Subcutaneous adipose tissue (tissue), 4 donors: ENCODE results near the gene GPR15. TPM values are rescaled to one million over a fixed set of nuclear protein-coding genes. Genes with fewer than 3 reads are reported as not detected.

Source experiments
- total RNA-seq, 4 donors: library from RNA; depleted of rRNA; stranded (reverse); fragments of >200 nt; gene quantifications; one replicate each; pipeline ENCODE4 v1.1.0, GENCODE V29; 2016
- TF ChIP-seq, protein P1 (sequence below): fragments of 450-650 bp; IDR thresholded peaks from one replicate; pipeline ENCODE4 v1.5.1; 2016; ENCODE audit warnings: low read depth, mild to moderate bottlenecking, control low read depth, antibody characterized with exemption, moderate library complexity

Gene GPR15
- 1 to 10 TPM in 1 of 4 donors, not detected in 3; 1.3 TPM for total RNA-seq

GRCh38 chr3:98531622-98532274 lies at the start of gene GPR15:
GPR15 (plus strand) TSS chr3:98531978; CDS start chr3:98532034, 56 bp downstream.
- TF ChIP-seq, protein P1, sequence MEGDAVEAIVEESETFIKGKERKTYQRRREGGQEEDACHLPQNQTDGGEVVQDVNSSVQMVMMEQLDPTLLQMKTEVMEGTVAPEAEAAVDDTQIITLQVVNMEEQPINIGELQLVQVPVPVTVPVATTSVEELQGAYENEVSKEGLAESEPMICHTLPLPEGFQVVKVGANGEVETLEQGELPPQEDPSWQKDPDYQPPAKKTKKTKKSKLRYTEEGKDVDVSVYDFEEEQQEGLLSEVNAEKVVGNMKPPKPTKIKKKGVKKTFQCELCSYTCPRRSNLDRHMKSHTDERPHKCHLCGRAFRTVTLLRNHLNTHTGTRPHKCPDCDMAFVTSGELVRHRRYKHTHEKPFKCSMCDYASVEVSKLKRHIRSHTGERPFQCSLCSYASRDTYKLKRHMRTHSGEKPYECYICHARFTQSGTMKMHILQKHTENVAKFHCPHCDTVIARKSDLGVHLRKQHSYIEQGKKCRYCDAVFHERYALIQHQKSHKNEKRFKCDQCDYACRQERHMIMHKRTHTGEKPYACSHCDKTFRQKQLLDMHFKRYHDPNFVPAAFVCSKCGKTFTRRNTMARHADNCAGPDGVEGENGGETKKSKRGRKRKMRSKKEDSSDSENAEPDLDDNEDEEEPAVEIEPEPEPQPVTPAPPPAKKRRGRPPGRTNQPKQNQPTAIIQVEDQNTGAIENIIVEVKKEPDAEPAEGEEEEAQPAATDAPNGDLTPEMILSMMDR, result no peak

DNA sequence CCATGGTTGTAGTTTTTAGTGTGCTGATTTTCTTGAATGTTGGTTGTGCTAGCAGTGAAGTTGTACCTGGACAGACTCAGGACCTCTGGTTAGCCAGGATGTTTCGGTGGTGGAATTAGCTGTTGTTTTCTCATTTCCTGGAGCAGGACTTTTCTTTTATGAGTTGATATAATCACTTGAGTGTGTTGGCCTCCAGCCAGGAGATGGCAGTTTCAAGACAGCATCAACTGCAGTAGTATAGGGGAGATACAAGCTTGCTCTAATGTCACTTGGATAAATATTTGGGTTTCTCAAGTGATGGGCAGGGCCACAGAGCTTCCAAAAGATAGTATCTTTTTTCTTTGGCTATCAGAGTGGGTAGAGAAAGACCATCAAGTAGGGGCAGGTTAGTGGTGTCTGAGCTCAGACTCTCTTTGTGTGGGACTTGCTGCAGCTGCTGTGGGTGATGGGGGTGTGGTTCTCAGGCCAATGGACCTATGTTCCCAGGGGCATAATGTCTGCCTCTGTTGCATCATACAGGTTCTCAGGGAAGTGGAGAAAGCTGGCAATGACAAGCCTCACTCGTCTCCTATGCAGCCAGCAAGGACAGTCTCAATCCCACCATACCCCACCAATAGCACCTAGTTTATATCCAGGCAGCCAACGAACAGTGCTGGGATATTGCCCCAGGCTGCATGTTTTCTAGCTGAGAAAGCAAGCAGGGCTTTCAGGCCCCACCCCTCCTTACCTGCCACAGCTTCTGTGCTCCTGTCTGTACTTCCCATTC lies 48.9 kb upstream of the GPR15 start:
- TF ChIP-seq, protein P1, result no peak

- TF ChIP-seq, protein P1, result no peak
These were observed 48.2 kb upstream of the GPR15 start for GRCh38 chr3:98483626-98484025.

- TF ChIP-seq, protein P1, result no peak
These were observed 34.4 kb upstream of the GPR15 start, which contains the start of gene OR5K2 for GRCh38 chr3:98497381-98497780. OR5K2 (plus strand) TSS chr3:98497681; CDS start chr3:98497681, 0 bp downstream.

DNA sequence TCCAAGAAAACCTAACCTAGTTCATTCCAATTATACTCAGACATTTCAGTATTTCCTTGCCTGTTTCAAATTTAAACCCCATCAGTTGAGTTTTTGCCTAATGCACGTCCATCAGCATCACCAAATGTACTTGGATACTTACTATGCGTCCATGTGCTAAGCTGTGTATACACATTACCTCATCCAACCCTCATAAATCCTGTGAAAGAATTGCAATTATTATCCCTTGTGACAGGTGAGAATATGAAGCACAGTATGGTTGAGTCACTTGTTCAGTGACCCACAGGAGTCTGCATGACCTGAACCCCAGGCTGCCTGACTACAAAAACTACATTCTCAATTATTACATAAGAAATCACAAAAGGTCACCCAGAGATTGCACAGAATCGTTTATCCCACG lies 31.8 kb upstream of the GPR15 start:
- TF ChIP-seq, protein P1, result no peak

DNA sequence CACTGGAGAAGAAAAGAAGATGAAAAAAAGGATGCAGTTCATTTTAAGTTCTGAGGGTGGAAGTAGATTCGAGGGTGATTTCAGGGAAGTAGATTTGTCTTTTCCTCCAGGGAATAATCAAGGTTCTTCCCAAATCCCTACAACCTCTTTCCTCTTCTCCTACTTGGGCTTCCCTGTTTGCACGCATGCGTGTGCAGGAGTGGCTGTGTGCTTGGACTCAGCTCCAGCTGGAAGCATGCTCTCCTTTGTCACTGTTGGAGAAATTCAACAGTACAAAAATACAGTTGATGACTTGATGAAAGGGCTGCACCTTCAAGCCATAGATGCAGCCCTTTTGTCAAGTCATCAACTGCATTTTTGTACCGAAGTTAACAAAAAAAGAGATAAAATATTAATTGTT lies 30.5 kb upstream of the GPR15 start:
- TF ChIP-seq, protein P1, result no peak

DNA sequence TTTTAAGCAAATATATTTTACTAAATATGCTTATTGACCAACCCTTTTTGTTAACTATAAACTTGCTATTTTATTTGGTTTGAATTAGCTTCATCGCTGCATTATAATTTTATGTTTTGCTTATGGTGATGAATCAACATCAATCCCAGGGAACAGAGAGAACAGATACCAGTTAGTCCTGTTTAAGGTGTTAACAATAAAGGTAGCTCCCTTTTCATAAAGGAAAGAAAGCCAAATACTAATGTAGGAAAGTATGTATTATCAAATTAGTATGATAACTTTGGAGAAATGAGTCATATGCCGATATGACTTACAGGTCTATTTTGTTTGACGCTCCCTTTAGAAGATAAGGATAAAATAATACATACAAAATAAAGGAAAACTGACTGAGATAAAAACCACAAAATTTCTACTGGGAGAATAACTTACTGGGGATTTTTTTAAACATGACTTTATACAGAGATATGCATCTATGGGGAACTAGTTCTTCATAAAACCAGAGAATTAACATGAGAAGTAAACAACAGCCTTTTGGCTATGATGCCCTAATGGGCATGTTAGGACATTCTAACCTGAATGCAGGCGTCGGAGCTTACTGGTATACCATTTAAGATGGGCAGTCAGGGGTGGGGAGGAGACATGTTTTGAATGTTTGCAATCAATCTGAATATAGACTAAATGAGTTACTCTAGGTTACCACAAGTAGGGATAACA lies 29.8 kb upstream of the GPR15 start:
- TF ChIP-seq, protein P1, result no peak
